ENCODE measurements around the gene FMO3.

- TF ChIP-seq, protein P1, sequence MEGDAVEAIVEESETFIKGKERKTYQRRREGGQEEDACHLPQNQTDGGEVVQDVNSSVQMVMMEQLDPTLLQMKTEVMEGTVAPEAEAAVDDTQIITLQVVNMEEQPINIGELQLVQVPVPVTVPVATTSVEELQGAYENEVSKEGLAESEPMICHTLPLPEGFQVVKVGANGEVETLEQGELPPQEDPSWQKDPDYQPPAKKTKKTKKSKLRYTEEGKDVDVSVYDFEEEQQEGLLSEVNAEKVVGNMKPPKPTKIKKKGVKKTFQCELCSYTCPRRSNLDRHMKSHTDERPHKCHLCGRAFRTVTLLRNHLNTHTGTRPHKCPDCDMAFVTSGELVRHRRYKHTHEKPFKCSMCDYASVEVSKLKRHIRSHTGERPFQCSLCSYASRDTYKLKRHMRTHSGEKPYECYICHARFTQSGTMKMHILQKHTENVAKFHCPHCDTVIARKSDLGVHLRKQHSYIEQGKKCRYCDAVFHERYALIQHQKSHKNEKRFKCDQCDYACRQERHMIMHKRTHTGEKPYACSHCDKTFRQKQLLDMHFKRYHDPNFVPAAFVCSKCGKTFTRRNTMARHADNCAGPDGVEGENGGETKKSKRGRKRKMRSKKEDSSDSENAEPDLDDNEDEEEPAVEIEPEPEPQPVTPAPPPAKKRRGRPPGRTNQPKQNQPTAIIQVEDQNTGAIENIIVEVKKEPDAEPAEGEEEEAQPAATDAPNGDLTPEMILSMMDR (conservative IDR thresholded peaks at IDR 0.05), result no peak
- no peak for TF ChIP-seq ZFX (IDR thresholded peaks at IDR 0.05)
Observed at GRCh38 chr1:171052977-171053376, 37.7 kb upstream of the FMO3 start.

Measured in C4-2B (cell line).